ENCODE results near the gene CDC26.
A peak's percentile ranks its signal among the peaks of the same experiment; 100 is the strongest.
"Not testable (repeated sequence)": the region's sequence is repeated elsewhere in the genome, so short reads cannot be mapped to it uniquely, and the experiment has no call there.

CDC26 gene

DNA sequence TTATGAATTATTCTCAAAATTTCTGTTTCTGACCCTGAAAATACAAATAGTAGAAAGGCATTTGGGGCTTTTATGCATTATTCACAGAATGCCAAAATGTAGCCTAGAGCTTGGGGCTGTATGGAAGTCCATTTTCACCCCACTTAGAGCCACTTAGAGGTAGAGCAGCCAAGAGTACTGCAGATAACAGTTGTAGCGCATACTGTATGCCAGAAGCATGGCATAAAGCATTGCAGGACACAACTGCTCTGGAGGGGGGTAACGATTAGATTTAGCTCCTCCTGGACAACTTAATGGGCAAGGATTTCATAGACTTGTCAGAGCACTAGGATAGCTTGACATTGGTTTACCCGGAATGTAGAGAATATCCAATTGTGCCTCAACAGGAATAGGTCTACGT is 38.3 kb downstream of the CDC26 start:
- no peak for DNase-seq

DNA sequence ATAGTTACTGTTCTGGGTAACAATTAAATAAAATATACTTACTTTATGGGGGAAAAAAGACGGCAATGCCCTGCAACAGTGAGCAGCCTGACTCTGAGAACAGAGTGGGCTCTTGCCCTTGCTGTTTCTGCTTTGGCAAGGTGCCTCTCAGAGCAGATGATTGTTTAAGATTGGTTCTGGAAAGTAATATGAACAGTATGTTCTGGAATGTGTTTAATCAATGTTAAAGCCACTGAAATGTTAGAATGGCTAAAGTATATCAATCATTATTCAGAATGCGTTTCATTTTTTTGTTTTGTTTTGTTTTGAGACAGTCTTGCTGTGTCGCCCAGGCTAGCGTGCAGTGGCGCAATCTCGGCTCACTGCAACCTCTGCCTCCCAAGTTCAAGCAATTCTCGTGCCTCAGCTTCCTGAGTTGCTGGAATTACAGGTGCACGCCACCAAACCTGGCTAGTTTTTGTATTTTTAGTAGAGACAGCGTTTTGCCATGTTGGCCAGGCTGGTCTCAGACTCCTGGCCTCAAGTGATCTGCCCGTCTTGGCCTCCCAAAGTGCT is 39.6 kb downstream of the CDC26 start:
- not testable (repeated sequence) for DNase-seq

DNA sequence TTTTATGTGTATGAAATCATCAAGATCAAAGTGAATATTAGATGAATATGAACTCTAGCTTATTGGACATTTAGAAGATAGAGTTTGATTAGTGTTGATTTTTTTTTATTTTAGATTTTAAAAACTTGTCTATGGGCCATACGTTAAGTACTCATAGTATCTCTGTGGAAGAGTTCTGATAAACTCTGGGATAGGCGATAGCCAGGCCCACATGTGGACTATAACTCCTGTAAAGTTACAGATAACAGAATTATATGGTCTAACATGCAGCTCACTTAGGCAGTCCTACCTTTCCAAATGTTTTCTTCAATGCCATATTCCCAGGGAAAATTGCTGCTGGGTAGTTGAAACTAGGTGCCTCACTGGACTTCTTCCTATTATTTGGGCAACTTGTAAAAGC is 43.7 kb downstream of the CDC26 start:
- DNase-seq: no peak

DNA sequence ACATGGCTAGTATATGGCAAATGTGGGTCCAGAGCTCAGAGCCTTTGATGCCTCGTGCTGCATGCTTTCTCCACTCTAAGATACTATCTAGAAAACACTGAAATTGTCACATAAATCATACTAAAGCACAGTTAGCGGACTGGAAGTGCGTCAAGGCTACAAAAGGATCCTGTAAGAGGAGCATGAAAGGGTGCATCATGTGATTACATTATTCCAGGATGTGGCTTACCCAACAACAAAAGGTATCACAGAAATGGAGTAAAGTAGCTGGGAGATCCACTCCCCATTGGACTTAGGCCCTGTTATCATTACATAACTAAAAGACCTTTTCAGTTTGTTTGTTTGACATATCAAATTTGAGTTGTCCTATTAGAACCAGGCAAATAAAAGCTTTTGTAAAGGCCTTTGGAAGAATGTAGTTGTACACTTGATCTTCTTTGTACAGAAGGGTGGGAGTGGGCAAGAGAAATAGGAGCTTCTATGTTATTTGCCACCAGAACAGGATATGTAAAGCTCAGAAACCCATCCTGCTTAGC is 47.2 kb downstream of the CDC26 start:
- DNase-seq: no peak

- no peak for DNase-seq
These were observed 47.9 kb downstream of the CDC26 start for GRCh38 chr9:113227436-113227835.

GRCh38 chr9:113223963-113224362 is 51.4 kb downstream of the CDC26 start:
- DNase-seq: no peak

DNA sequence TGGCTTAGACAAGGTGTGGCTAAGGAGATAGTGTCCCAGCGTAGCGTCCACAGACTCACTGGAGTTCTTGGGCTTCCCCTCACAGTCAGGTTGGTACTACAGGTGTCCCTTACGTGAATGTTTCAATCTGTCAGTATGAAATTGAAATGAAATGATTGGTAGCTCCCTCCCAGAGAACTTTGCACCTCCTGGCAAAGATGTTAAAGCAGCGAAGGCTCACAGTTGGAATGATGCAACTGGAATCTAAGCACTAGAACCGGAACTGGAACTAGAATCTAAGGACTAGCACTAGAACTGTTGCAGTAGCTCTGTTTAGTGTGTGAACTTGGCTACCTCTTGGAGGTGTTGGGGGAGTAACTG is 52.9 kb downstream of the CDC26 start:
- DNase-seq: no peak

DNA sequence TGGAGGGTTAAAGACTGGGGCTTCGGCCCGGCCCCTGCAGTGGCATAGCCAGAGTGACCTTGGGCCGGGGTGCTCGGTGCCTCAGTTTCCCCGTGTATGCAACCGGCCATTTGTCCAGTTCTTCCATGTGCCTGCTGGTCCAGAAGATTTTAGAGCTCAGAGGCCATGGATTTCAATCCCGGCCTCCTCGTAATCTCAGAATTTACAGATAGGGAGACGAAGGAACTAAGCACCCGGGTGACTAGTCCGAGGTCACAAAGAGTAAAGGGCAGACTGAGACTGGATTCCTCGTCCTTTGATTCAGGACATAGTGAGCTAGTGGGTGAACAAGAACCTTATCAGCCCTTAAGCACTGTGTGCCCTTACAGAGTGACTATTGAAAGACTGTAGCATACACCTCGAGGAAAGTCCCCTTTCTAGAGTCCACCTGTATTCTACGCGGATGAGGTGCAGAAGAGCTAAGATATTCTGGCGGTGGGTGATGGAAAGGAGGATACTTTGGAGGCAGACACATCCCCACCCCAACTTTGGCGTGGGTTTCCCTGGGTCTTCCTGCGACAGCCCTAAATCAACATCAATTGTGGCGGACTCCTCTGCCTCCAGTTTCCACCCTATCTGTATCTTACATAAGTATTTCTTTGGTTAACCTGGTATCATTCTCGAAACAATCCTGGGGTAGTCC is 53.4 kb downstream of the CDC26 start:
- DNase-seq: no peak

DNA sequence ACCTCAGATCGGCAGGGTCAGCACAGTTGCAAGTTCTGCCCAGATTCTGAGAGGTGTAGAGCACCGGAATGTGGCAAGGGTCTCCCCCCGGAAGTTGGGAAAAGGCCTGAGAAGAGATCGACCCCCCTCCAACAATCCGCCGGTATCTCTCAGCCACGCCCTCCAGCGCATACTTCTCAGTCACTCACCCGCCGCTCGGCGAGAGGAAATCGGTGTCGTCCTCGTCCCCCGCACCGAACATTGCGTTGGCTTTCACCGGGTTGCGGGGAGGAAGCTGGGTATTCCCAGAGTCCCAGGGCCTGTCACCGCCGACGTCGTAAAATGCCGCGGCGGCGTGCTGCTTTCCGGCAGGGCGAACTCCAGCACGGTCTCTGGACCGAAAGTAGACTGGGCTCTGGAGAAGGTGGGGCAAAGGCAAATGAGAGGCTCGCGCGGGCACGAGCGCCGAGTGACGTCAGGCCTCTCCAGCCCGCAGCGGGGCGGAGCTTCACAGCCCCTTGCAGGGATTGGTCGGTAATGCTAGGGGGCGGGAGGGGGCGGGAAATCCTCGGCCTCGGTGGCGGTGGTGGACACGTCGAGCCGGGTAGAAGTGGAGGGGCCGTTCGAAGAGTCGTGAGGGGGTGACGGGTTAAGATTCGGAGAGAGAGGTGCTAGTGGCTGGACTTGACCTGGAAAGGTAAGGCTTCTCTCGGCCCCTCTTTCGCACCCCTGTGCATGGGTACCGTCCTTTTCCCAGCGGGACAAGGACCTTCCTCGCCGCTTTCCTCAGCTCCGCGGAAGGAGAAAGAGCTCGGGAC is 54.2 kb downstream of the CDC26 start, which contains the start of the genes FKBP15 and SLC31A1:
FKBP15 (minus strand) TSS at position 275 of the 797 bp plus-strand sequence; CDS start at position 241, 34 bp downstream.
SLC31A1 (plus strand) TSS at position 542 of the 797 bp plus-strand sequence. CDS start 34,605 bp downstream, outside the sequence.
- peak; percentile 97 for DNase-seq

GRCh38 chr9:113220467-113221002 is 54.8 kb downstream of the CDC26 start:
- no peak for DNase-seq

DNA sequence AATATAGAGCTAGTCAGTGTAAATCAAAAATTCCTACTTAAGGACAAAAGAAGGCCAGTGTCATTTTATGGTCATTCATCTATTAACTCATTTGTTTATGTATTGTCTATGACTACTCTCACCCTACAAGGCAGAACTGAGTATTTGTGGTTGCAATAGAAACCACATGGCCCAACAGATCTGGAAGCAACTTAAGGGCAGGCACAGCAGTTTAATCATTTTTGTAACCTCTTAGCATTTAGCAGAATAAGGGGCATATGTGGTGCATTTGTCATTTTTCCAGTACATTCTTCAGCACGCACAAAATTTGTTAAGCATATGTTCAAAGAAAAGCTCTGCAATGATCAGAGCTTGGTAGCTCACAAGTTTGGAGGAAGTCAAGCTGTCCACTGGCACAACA is 55.4 kb downstream of the CDC26 start:
- no peak for DNase-seq

GRCh38 chr9:113219186-113219936 is 56.0 kb downstream of the CDC26 start:
- DNase-seq: no peak

Measured in COR-L47 (cell line).